H1 (cell line): ENCODE results near the gene AP2A2. TPM values are rescaled to one million over a fixed set of nuclear protein-coding genes. Genes with fewer than 3 reads are reported as not detected.

Experiments
- ASH2L ChIP-seq: fragments of 200-600, 300-600 bp; sonication (generic); IDR thresholded peaks from one replicate; pipeline ENCODE4 v1.7.1; 2017; ENCODE audit warnings: low read length
- CHD1 ChIP-seq: IDR thresholded peaks from 2 replicates; pipeline ENCODE4 v1.6.1; 2012; ENCODE audit warnings: low read depth, low read length, improper control_type of control experiment
- CHD2 ChIP-seq: IDR thresholded peaks from 2 replicates; pipeline ENCODE4 v1.6.1; 2012; ENCODE audit warnings: low read length, improper control_type of control experiment
- GTF2F1 ChIP-seq: IDR thresholded peaks from 2 replicates; pipeline ENCODE4 v1.6.1; 2012; ENCODE audit warnings: low read depth, low read length, improper control_type of control experiment, borderline replicate concordance
- KDM4A ChIP-seq: IDR thresholded peaks from one replicate; pipeline ENCODE4 v1.7.1; 2012; ENCODE audit warnings: low read depth, mild to moderate bottlenecking, moderate library complexity, low read length, inconsistent platforms; ENCODE audit not compliant: severe bottlenecking
- polyA plus RNA-seq, 7 experiments: library from polyadenylated mRNA; depleted of rRNA in 3 of 7; stranded (reverse) in 5 of 7; unstranded in 2 of 7; fragments of >200 nt in 5 of 7; fragments of 200-250 nt in 2 of 7; gene quantifications; 1 replicate in 5 of 7; 2 replicates in 1 of 7; 4 replicates in 1 of 7; pipeline versions ENCODE4 v1.2.1 to v1.2.3, GENCODE V29; 2011 to 2013; ENCODE audit warnings: missing spikeins in 2 of 7, mixed read lengths in 2 of 7
- total RNA-seq: library from RNA; stranded (reverse); fragmentation: NEBNext Ultra II Directional; extraction: Animal tissue kit (Norgen Biotek cat#: 25700); gene quantifications from 2 replicates; pipeline ENCODE4 v1.2.1, GENCODE V29; 2021

AP2A2 gene
- total and polyA plus RNA-seq, 2 of the 8 experiments (the other 6 are each of a cell fraction or from before 2014, with no cell fraction given): 50.0 to 65.0 TPM

- TF ChIP-seq ASH2L (no peak), GTF2F1 (no peak), KDM4A (no peak), CHD2 (no peak), CHD1 (no peak)
Observed at GRCh38 chr11:1013631-1013935, 87.9 kb downstream of the AP2A2 start (continued).
